IMR-90 (cell line): ENCODE results near the gene ANO8. TPM values are rescaled to one million over a fixed set of nuclear protein-coding genes. Genes with fewer than 3 reads are reported as not detected.

Source experiments
- ATAC-seq: fragments of 200-7000 bp; cut with Tn5 transposase; 2 replicates; pipeline ENCODE4 v1.9.1; 2020; ENCODE audit warnings: low read depth, mild to moderate bottlenecking, moderate library complexity
- BruUV-seq: library from RNA; stranded (reverse); fragments of 400-500 nt; replicated peaks from 2 replicates; lab custom pipeline; 2021; lab: Mats Ljungman, UMichigan
- CTCF ChIA-PET: fragments of 300-600 bp; formaldehyde crosslinking; extraction: SDS; loops from one replicate; lab custom pipeline; 2021; ENCODE audit warnings: antibody characterized with exemption; lab: Yijun Ruan, JAX
- POLR2A ChIA-PET: fragments of 300-600 bp; sonication (Branson Sonifier 250); formaldehyde crosslinking; loops from one replicate; lab custom pipeline; 2022; ENCODE audit warnings: antibody characterized with exemption; ENCODE audit not compliant: unreplicated experiment; lab: Charles Lee
- DNase-seq: peaks from one replicate; pipeline ENCODE4 v3.0.0; 2013
- H2AFZ ChIP-seq: replicated peaks from 2 replicates; pipeline ENCODE3; 2013; ENCODE audit warnings: low read length, mild to moderate bottlenecking; ENCODE audit not compliant: poor library complexity
- H2AK5ac ChIP-seq: 2 replicates; pipeline ENCODE4 v1.6.1; 2013; ENCODE audit warnings: low read depth, low read length, inconsistent platforms
- H2AK9ac ChIP-seq: replicated peaks from 2 replicates; pipeline ENCODE3; 2013; ENCODE audit warnings: mild to moderate bottlenecking, low read depth, low read length, moderate library complexity; ENCODE audit not compliant: poor library complexity
- H2BK120ac ChIP-seq: 2 replicates; pipeline ENCODE4 v1.6.1; 2013; ENCODE audit warnings: low read depth, low read length, inconsistent platforms
- H2BK15ac ChIP-seq: 3 replicates; pipeline ENCODE4 v1.6.1; 2013; ENCODE audit warnings: low read depth, low read length, inconsistent platforms
- H2BK20ac ChIP-seq: 2 replicates; pipeline ENCODE4 v1.6.1; 2013; ENCODE audit warnings: low read depth, mild to moderate bottlenecking, inconsistent platforms, low read length, moderate library complexity
- H2BK5ac ChIP-seq: 2 replicates; pipeline ENCODE4 v1.6.1; 2013; ENCODE audit warnings: mild to moderate bottlenecking, low read depth, low read length, inconsistent platforms; ENCODE audit not compliant: poor library complexity, severe bottlenecking
- H3K14ac ChIP-seq: replicated peaks from 2 replicates; pipeline ENCODE4 v1.6.1; 2013; ENCODE audit warnings: low read depth, low read length, inconsistent platforms
- H3K18ac ChIP-seq: 2 replicates; pipeline ENCODE4 v1.6.1; 2013; ENCODE audit warnings: low read depth, low read length, control low read depth
- H3K23ac ChIP-seq: 2 replicates; pipeline ENCODE4 v1.6.1; 2013; ENCODE audit warnings: low read depth, low read length, inconsistent platforms
- H3K27ac ChIP-seq: 2 replicates; pipeline ENCODE4 v1.5.1; 2013; ENCODE audit warnings: mild to moderate bottlenecking, control low read depth, low read length; ENCODE audit not compliant: insufficient read depth
- H3K27me3 ChIP-seq: 2 replicates; pipeline ENCODE4 v1.6.1; 2013; ENCODE audit warnings: low read length; ENCODE audit not compliant: control insufficient read depth, insufficient read depth
- H3K36me3 ChIP-seq: 2 replicates; pipeline ENCODE4 v1.6.1; 2013; ENCODE audit warnings: low read length, mixed read lengths; ENCODE audit not compliant: control insufficient read depth, insufficient read depth
- H3K4ac ChIP-seq: 2 replicates; pipeline ENCODE4 v1.6.1; 2013; ENCODE audit warnings: low read depth, low read length, inconsistent platforms
- H3K4me1 ChIP-seq: 2 replicates; pipeline ENCODE4 v1.6.1; 2013; ENCODE audit warnings: low read length, mixed read lengths; ENCODE audit not compliant: control insufficient read depth, insufficient read depth
- H3K4me2 ChIP-seq: 2 replicates; pipeline ENCODE4 v1.6.1; 2013; ENCODE audit warnings: low read depth, mild to moderate bottlenecking, control low read depth, low read length, moderate library complexity
- H3K4me3 ChIP-seq: 2 replicates; pipeline ENCODE4 v1.5.1; 2013; ENCODE audit warnings: low read depth, mild to moderate bottlenecking, control low read depth, low read length, moderate library complexity; ENCODE audit not compliant: insufficient read depth
- H3K56ac ChIP-seq: 2 replicates; pipeline ENCODE4 v1.6.1; 2013; ENCODE audit warnings: low read length, inconsistent platforms; ENCODE audit not compliant: insufficient read depth; ENCODE audit errors: extremely low read depth
- H3K79me1 ChIP-seq, 2 experiments: 2 replicates each; pipeline ENCODE4 v1.6.1; 2013; ENCODE audit warnings: low read length in 2 of 2, inconsistent platforms in 1 of 2, low read depth in 1 of 2
- H3K9ac ChIP-seq: 2 replicates; pipeline ENCODE4 v1.6.1; 2013; ENCODE audit warnings: low read depth, low read length, control low read depth
- H3K9me1 ChIP-seq: 2 replicates; pipeline ENCODE4 v1.6.1; 2013; ENCODE audit warnings: low read length, inconsistent platforms; ENCODE audit not compliant: insufficient read depth
- H3K9me3 ChIP-seq: 2 replicates; pipeline ENCODE4 v1.6.1; 2013; ENCODE audit warnings: low read length; ENCODE audit not compliant: control insufficient read depth, insufficient read depth
- H4K20me1 ChIP-seq: 2 replicates; pipeline ENCODE4 v1.6.1; 2013; ENCODE audit warnings: low read length, inconsistent platforms; ENCODE audit not compliant: insufficient read depth
- H4K5ac ChIP-seq: 2 replicates; pipeline ENCODE4 v1.6.1; 2013; ENCODE audit warnings: mild to moderate bottlenecking, low read depth, low read length, control low read depth
- H4K8ac ChIP-seq, 2 experiments: 2 replicates each; pipeline ENCODE4 v1.6.1; 2013; ENCODE audit warnings: low read depth in 2 of 2, low read length in 2 of 2, control low read depth in 1 of 2, inconsistent platforms in 1 of 2
- H4K91ac ChIP-seq: 2 replicates; pipeline ENCODE4 v1.6.1; 2013; ENCODE audit warnings: low read depth, low read length, inconsistent platforms; ENCODE audit not compliant: insufficient read depth
- CHD1 ChIP-seq: IDR thresholded peaks from 2 replicates; pipeline ENCODE4 v1.6.1; 2012; ENCODE audit warnings: low read depth, low read length, improper control_type of control experiment
- CTCF ChIP-seq: conservative IDR thresholded peaks from 2 replicates; pipeline ENCODE4 v1.5.1; 2012; ENCODE audit warnings: mild to moderate bottlenecking, low read depth, low read length, improper control_type of control experiment
- FOS ChIP-seq: fragments of 150-350 bp; IDR thresholded peaks from 2 replicates; pipeline ENCODE4 v1.6.1; 2016; ENCODE audit warnings: low read depth, low read length
- MAFK ChIP-seq: IDR thresholded peaks from 2 replicates; pipeline ENCODE4 v1.6.1; 2012; ENCODE audit warnings: low read depth, low read length, improper control_type of control experiment
- MAZ ChIP-seq: IDR thresholded peaks from 2 replicates; pipeline ENCODE4 v1.6.1; 2012; ENCODE audit warnings: low read depth, mild to moderate bottlenecking, low read length, improper control_type of control experiment, moderate library complexity, borderline replicate concordance
- MXI1 ChIP-seq: IDR thresholded peaks from 2 replicates; pipeline ENCODE4 v1.6.1; 2012; ENCODE audit warnings: low read depth, mild to moderate bottlenecking, low read length, moderate library complexity, borderline replicate concordance
- NFE2L2 ChIP-seq: fragments of 150-350 bp; IDR thresholded peaks from 2 replicates; pipeline ENCODE4 v1.6.1; 2016; ENCODE audit warnings: low read depth, mild to moderate bottlenecking, low read length
- POLR2A ChIP-seq: IDR thresholded peaks from 2 replicates; pipeline ENCODE4 v1.6.1; 2012; ENCODE audit warnings: mild to moderate bottlenecking, low read depth, low read length
- RAD21 ChIP-seq: IDR thresholded peaks from 2 replicates; pipeline ENCODE4 v1.6.1; 2012; ENCODE audit warnings: low read length, improper control_type of control experiment
- RCOR1 ChIP-seq: IDR thresholded peaks from 2 replicates; pipeline ENCODE4 v1.6.1; 2012; ENCODE audit warnings: mild to moderate bottlenecking, low read length, improper control_type of control experiment; ENCODE audit not compliant: insufficient replicate concordance
- RFX5 ChIP-seq: IDR thresholded peaks from 2 replicates; pipeline ENCODE4 v1.8.0; 2012; ENCODE audit warnings: low read depth, mild to moderate bottlenecking, low read length, moderate library complexity
- SMC3 ChIP-seq: fragments of 150-350 bp; IDR thresholded peaks from 2 replicates; pipeline ENCODE4 v1.6.1; 2016; ENCODE audit warnings: low read depth, mild to moderate bottlenecking, antibody characterized with exemption, low read length, moderate library complexity
- WGBS, 2 experiments: methylation state at CpG; one replicate each; pipeline versions ENCODE4 v1.1.5 to v1.1.7; 2013; ENCODE audit warnings: missing lambda C conversion rate in 2 of 2; ENCODE audit not compliant: insufficient read length in 1 of 2; ENCODE audit errors: extremely low coverage in 2 of 2; 5-methylcytosine and 5-hydroxymethylcytosine counted together
- dilution Hi-C: fragments of 300-500 bp; cut with HindIII; formaldehyde crosslinking; loops from one replicate; pipeline ENCODE4 v1.14.3; 2018; ENCODE audit warnings: low sequenced_read_pairs; ENCODE audit not compliant: unreplicated experiment
- in situ Hi-C: fragments of 300-500 bp; cut with MboI; formaldehyde crosslinking; loops from 3 replicates; pipeline ENCODE4 v1.14.3; 2019; ENCODE audit warnings: low sequenced_read_pairs, inconsistent platforms, mixed read lengths
- intact Hi-C: fragments of 100-400 bp; cut with micrococcal nuclease; formaldehyde crosslinking; loops from 2 replicates; pipeline ENCODE4 v1.10.0; 2022
- polyA plus RNA-seq, 3 experiments: library from polyadenylated mRNA; depleted of rRNA; stranded (reverse); fragments of >200 nt; gene quantifications; 2 replicates each; pipeline ENCODE4 v1.2.3, GENCODE V29; 2012; ENCODE audit warnings: low replicate concordance in 1 of 3
- total RNA-seq: library from RNA; depleted of rRNA; stranded (reverse); fragments of >200 nt; gene quantifications from 2 replicates; pipeline ENCODE4 v1.2.3, GENCODE V29; 2012
- TF ChIP-seq, protein P1 (sequence below): fragments of 150-350 bp; IDR thresholded peaks from 2 replicates; pipeline ENCODE4 v1.6.1; 2016; ENCODE audit warnings: low read depth, mild to moderate bottlenecking, low read length, moderate library complexity, borderline replicate concordance
- TF ChIP-seq, protein P2 (sequence below): fragments of 150-350 bp; IDR thresholded peaks from 2 replicates; pipeline ENCODE4 v1.6.1; 2017; ENCODE audit warnings: mild to moderate bottlenecking, antibody characterized with exemption, low read length, low read depth

Gene ANO8
- total and polyA plus RNA-seq, 2 of the 4 experiments (the other 2 are of a cell fraction): 1.6 to 5.6 TPM

GRCh38 chr19:17340302-17340870, 5.7 kb upstream of the ANO8 start:
- peaks cover 5% of the 10 kb centered on the region; the same call in 1 of the 2 replicates for H3K36me3 ChIP-seq
- no peak overlapping the region for H3K18ac ChIP-seq
- intact Hi-C loops: no loop called here
- H3K4me2 ChIP-seq: no peak overlapping the region
- no peaks in the 10 kb centered on the region for H3K27me3 ChIP-seq
- no peak overlapping the region for H4K5ac ChIP-seq
- no peak overlapping the region for H2BK120ac ChIP-seq
- no peaks in the 10 kb centered on the region for H3K9me1 ChIP-seq
- H3K23ac ChIP-seq: no peak overlapping the region
- TF ChIP-seq POLR2A: no peak
- TF ChIP-seq CHD1: no peak
- TF ChIP-seq RAD21: no peak
- TF ChIP-seq, protein P1, sequence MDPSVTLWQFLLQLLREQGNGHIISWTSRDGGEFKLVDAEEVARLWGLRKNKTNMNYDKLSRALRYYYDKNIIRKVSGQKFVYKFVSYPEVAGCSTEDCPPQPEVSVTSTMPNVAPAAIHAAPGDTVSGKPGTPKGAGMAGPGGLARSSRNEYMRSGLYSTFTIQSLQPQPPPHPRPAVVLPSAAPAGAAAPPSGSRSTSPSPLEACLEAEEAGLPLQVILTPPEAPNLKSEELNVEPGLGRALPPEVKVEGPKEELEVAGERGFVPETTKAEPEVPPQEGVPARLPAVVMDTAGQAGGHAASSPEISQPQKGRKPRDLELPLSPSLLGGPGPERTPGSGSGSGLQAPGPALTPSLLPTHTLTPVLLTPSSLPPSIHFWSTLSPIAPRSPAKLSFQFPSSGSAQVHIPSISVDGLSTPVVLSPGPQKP: no peak
- no peak for TF ChIP-seq RCOR1
- TF ChIP-seq RFX5: no peak
- no peak for TF ChIP-seq MXI1
- TF ChIP-seq, protein P2, sequence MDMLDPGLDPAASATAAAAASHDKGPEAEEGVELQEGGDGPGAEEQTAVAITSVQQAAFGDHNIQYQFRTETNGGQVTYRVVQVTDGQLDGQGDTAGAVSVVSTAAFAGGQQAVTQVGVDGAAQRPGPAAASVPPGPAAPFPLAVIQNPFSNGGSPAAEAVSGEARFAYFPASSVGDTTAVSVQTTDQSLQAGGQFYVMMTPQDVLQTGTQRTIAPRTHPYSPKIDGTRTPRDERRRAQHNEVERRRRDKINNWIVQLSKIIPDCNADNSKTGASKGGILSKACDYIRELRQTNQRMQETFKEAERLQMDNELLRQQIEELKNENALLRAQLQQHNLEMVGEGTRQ: no peak
- TF ChIP-seq MAFK: no peak
- TF ChIP-seq FOS: no peak
- no peak for TF ChIP-seq SMC3
- no peak for TF ChIP-seq CTCF
- no peak for TF ChIP-seq MAZ
- TF ChIP-seq NFE2L2: no peak
- H3K4me3 ChIP-seq: no peak overlapping the region
- H3K9me3 ChIP-seq: no peaks in the 10 kb centered on the region
- H3K4me1 ChIP-seq: peaks cover 4% of the 10 kb centered on the region
- no peak overlapping the region for H4K91ac ChIP-seq
- dilution Hi-C loops: no loop called here
- H2BK15ac ChIP-seq: no peak overlapping the region
- H2BK5ac ChIP-seq: no peak overlapping the region
- no peaks in the 10 kb centered on the region for H4K20me1 ChIP-seq
- no peak overlapping the region for H3K9ac ChIP-seq
- DNase-seq (no peak), ATAC-seq (no peak)
- H3K14ac ChIP-seq: no peak overlapping the region
- H3K27ac ChIP-seq: no peak overlapping the region
- ChIA-PET POLR2A (no interaction called here), CTCF (no interaction called here)
- no peak overlapping the region for H2AFZ ChIP-seq
- H3K79me1 ChIP-seq: peaks cover 7 to 18% of the 10 kb centered on the region in 2 experiments; a peak in 3 of 4 replicates
- H2AK5ac ChIP-seq: no peak overlapping the region
- no peak overlapping the region for H2BK20ac ChIP-seq
- H4K8ac ChIP-seq: no peak overlapping the region
- H2AK9ac ChIP-seq: no peak overlapping the region
- no peak overlapping the region for H3K56ac ChIP-seq
- 79% methylated on average over 7 of the region's 21 CpGs; no CpG with 5 or more reads in 1 of the 2 experiments for WGBS, 2 experiments
- no TSS peak for BruUV-seq
- H3K4ac ChIP-seq: no peak overlapping the region
- in situ Hi-C loops: no loop called here
